Fibroblast of pulmonary artery (primary cell): Measurements from ENCODE around the gene NET1.

Source experiments
- DNase-seq: peaks from one replicate; pipeline ENCODE4 v3.0.0-alpha.2; 2010; ENCODE audit warnings: low read depth
- H3K4me3 ChIP-seq: replicated peaks from 2 replicates; pipeline ENCODE4 v1.5.1; 2011; ENCODE audit warnings: low read depth, mild to moderate bottlenecking, control low read depth, low read length, moderate library complexity
- CTCF ChIP-seq: IDR thresholded peaks from 2 replicates; pipeline ENCODE4 v1.5.1; 2011; ENCODE audit warnings: mild to moderate bottlenecking, control low read depth, low read length, inconsistent platforms; ENCODE audit errors: missing control alignments

Gene NET1

DNA sequence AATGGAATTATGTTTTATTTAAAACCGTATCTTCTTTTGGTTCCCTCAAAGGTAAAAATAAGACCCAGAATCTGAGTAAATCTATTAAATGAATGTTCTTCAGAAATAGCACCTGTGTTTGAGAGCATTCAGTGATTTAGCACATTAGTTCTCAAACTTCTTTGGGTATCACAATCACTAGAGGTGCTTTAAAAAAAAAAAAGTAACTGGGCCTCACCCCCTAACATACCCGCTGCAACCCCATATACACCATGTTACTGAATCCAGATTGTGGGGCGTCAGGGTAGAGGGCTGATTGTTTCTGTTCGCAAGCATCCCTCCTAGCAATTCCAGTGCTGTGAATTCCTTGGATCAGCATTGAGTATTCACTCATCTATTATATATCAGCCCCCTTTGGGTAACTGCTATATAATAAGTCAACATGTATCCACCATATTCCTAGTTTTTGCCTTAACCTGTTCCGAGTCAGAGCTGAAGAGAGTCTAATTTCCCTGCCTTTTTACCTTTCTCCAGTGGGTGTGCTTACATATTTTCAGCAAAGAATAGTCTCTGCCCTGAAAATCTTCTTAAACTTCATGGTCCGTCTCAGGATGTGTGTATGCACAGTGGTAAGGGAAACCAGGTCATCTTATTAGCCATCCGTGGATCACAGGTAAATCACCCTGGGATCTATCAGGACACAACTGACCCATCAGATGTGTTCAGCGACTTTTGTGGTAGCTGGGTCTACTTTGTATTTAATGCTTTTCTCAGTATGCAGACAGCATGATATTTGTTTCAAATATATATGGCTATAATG is 46.8 kb downstream of the NET1 start:
- no peak overlapping the region for H3K4me3 ChIP-seq
- TF ChIP-seq CTCF, result no peak
- no peak for DNase-seq

- no peak overlapping the region for H3K4me3 ChIP-seq
- DNase-seq, result no peak
- TF ChIP-seq CTCF, result no peak
These were observed 48.3 kb downstream of the NET1 start for GRCh38 chr10:5460468-5461202.

GRCh38 chr10:5461203-5461588 is 48.8 kb downstream of the NET1 start:
- no peak for DNase-seq
- no peak for TF ChIP-seq CTCF

GRCh38 chr10:5461914-5462840 is 49.8 kb downstream of the NET1 start:
- no peak for TF ChIP-seq CTCF
- H3K4me3 ChIP-seq, result no peak overlapping the region
- DNase-seq, result peak; percentile 23

More at GRCh38 chr10:5461203-5461588, 48.8 kb downstream of the NET1 start:
- H3K4me3 ChIP-seq, result no peak overlapping the region

DNA sequence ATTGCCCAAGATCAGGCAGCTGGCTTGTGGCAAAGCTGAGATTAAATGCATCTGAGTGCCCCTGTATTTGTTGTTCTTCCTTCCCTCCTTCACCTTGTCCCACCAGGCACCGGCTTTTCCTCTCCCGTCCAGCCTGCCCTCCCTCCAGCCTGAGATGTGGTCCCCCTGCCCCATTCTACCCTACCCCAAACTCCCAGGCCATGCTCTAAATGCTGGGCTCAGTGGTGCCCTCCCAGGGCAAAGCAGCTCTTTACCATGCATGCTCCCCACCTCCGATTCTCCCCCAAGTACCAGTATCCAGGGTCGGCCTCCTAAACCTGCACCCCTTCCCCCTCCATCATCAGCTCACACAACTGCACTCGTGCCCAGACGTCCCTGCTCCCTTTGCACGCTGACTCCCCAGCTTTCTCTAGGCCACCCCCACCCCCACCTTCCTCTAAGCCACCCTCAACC is 50.5 kb downstream of the NET1 start:
- no peak for TF ChIP-seq CTCF
- no peak overlapping the region for H3K4me3 ChIP-seq
- DNase-seq, result no peak

GRCh38 chr10:5464546-5464945 is 52.2 kb downstream of the NET1 start:
- no peak overlapping the region for H3K4me3 ChIP-seq
- no peak for TF ChIP-seq CTCF
- DNase-seq, result no peak
